CD8-positive, alpha-beta memory T cell (primary cell): ENCODE results near the gene ITCH. TPM values are rescaled to one million over a fixed set of nuclear protein-coding genes. Genes with fewer than 3 reads are reported as not detected.

Experiments
- CTCF ChIA-PET: fragments of 350-600 bp; sonication (Branson Sonifier 250); formaldehyde crosslinking; loops from one replicate; lab custom pipeline; 2021; ENCODE audit warnings: antibody characterized with exemption; lab: Charles Lee
- POLR2A ChIA-PET: fragments of 350-600 bp; sonication (Branson Sonifier 250); formaldehyde crosslinking; loops from one replicate; lab custom pipeline; 2021; ENCODE audit warnings: antibody characterized with exemption; lab: Charles Lee
- DNase-seq, 5 donors: peaks; one replicate each; pipeline versions ENCODE4 v3.0.0 to v3.0.0-alpha.2; 2020 to 2022; ENCODE audit warnings: mixed read lengths in 1 of 5
- H3K27ac ChIP-seq: one replicate; pipeline ENCODE4 v1.7.0; 2013; ENCODE audit warnings: low read depth, mild to moderate bottlenecking, low read length, moderate library complexity
- H3K27me3 ChIP-seq: 2 replicates; pipeline ENCODE4 v1.7.0; 2013; ENCODE audit warnings: low read length, mild to moderate bottlenecking; ENCODE audit not compliant: insufficient read depth, poor library complexity, severe bottlenecking
- H3K36me3 ChIP-seq: 2 replicates; pipeline ENCODE4 v1.7.0; 2013; ENCODE audit warnings: mild to moderate bottlenecking, low read length, moderate library complexity; ENCODE audit not compliant: insufficient read depth
- H3K4me1 ChIP-seq: 2 replicates; pipeline ENCODE4 v1.7.0; 2013; ENCODE audit warnings: mild to moderate bottlenecking, low read length, moderate library complexity; ENCODE audit not compliant: insufficient read depth
- H3K4me3 ChIP-seq: 2 replicates; pipeline ENCODE4 v1.7.0; 2013; ENCODE audit warnings: mild to moderate bottlenecking, low read length
- H3K9me3 ChIP-seq: 2 replicates; pipeline ENCODE4 v1.7.0; 2013; ENCODE audit warnings: mild to moderate bottlenecking, low read length
- H3K27ac Mint-ChIP-seq, 8 donors: one replicate each; pipeline ENCODE4 v1.8.0; 2020 to 2021; ENCODE audit warnings: mixed read lengths in 8 of 8, mild to moderate bottlenecking in 6 of 8, inconsistent platforms in 3 of 8, moderate library complexity in 3 of 8
- H3K27me3 Mint-ChIP-seq, 2 donors: one replicate each; pipeline ENCODE4 v1.8.0; 2020 to 2021; ENCODE audit warnings: mixed read lengths in 2 of 2, mild to moderate bottlenecking in 1 of 2, moderate library complexity in 1 of 2
- H3K36me3 Mint-ChIP-seq, 3 donors: one replicate each; pipeline ENCODE4 v1.8.0; 2020 to 2021; ENCODE audit warnings: mixed read lengths in 3 of 3, inconsistent platforms in 1 of 3, mild to moderate bottlenecking in 1 of 3
- H3K4me1 Mint-ChIP-seq, 3 donors: one replicate each; pipeline ENCODE4 v1.8.0; 2020 to 2021; ENCODE audit warnings: mixed read lengths in 3 of 3, inconsistent platforms in 1 of 3, mild to moderate bottlenecking in 1 of 3
- H3K4me3 Mint-ChIP-seq, 7 donors: one replicate each; pipeline ENCODE4 v1.8.0; 2020 to 2021; ENCODE audit warnings: mixed read lengths in 7 of 7, mild to moderate bottlenecking in 6 of 7, moderate library complexity in 4 of 7, inconsistent platforms in 2 of 7
- H3K9me3 Mint-ChIP-seq, 5 donors: one replicate each; pipeline ENCODE4 v1.8.0; 2020 to 2022; ENCODE audit warnings: mixed read lengths in 5 of 5, mild to moderate bottlenecking in 3 of 5, moderate library complexity in 2 of 5, inconsistent platforms in 1 of 5
- polyA plus RNA-seq: library from polyadenylated mRNA; unstranded; fragments of 300-500 nt; fragmentation: Illumina TruSeq; gene quantifications from one replicate; pipeline ENCODE4 v1.2.3, GENCODE V29; 2021
- total RNA-seq, 2 experiments: library from RNA; stranded (reverse); gene quantifications; one replicate each; pipeline ENCODE4 v1.2.3, GENCODE V29; 2021

ITCH gene
- total and polyA plus RNA-seq, 3 experiments from 2014 or later: 38.0 to 51.7 (median 45.6) TPM

DNA sequence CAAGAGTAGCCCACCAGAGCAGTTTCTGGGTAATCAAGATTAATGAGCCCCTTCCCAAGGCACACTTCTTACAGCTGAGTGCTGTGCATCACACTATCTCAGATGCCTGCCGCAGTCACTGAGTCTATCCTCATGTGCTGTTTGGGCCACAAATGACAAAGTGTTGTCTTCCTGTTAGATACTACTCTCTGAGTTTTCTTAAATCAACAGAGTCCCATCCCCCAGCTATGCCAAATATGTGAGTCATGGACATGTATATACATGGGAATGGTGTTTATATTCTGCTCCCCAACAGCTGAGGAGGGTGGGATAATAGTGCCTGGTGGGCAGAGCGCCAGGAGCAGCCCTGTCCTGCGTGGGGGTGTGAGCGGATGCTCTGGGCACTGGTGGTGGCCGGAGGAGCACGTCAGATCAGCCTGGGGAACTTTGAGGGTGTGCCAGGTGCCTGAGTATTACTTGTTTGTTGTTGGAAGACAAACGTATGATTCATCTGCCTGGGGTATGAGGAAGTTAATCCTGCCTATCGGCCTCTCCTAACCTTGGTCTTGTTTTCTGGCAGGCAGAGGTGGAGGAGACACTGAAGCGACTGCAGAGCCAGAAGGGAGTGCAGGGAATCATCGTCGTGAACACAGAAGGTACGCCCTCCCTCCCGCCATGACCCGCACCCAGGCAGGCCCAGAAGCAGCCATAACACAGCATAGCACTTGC is 162.8 kb downstream of the ITCH start:
- H3K27me3 ChIP-seq: no peaks in the 10 kb centered on the region
- Mint-ChIP-seq H3K4me1 (peaks cover 35 to 61% (median 42%) of the 10 kb centered on the region in 3 donors), H3K9me3 (no peaks in the 10 kb centered on the region), H3K36me3 (peaks cover 3 to 81% (median 16%) of the 10 kb centered on the region in 3 donors), H3K4me3 (no peak overlapping the region), H3K27me3 (no peaks in the 10 kb centered on the region), H3K27ac (peak overlapping the region in 3 of 8 donors; percentile 12 to 37 (median 33))
- H3K36me3 ChIP-seq: peaks cover 38% of the 10 kb centered on the region
- no peak for DNase-seq
- H3K4me1 ChIP-seq: peaks cover 10% of the 10 kb centered on the region
- no peak overlapping the region for H3K27ac ChIP-seq
- H3K4me3 ChIP-seq: no peak overlapping the region
- H3K9me3 ChIP-seq: no peaks in the 10 kb centered on the region
- ChIA-PET CTCF (no interaction called here), POLR2A (no interaction called here)

DNA sequence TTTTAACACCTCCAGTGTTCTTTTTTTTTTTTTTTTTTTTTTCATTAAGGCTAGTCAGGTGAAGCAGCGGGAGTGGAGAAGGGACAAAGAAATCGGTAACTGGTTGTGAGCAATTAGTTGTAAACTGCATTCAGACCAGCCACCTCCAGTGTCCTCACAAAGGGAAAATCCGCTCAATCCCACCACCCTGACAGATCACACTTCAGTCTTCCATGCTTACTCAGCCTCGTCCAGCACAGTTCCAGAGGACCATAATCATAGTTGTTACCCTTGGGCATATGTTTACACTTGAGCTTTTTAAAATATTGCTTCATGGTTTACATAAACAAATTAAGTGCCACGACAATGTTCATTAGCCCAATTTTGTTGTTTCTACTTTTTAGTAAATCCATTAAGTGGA is 163.4 kb downstream of the ITCH start:
- ChIA-PET CTCF (no interaction called here), POLR2A (no interaction called here)
- H3K27me3 ChIP-seq: no peaks in the 10 kb centered on the region
- no peak overlapping the region for H3K27ac ChIP-seq
- peaks cover 10% of the 10 kb centered on the region for H3K4me1 ChIP-seq
- H3K4me3 ChIP-seq: no peak overlapping the region
- Mint-ChIP-seq H3K36me3 (peaks cover 3 to 82% (median 18%) of the 10 kb centered on the region in 3 donors), H3K4me1 (peaks cover 36 to 60% (median 47%) of the 10 kb centered on the region in 3 donors), H3K27ac (peak overlapping the region in 2 of 8 donors; percentile 19 to 69), H3K4me3 (no peak overlapping the region), H3K9me3 (no peaks in the 10 kb centered on the region), H3K27me3 (no peaks in the 10 kb centered on the region)
- DNase-seq: no peak
- H3K9me3 ChIP-seq: no peaks in the 10 kb centered on the region
- H3K36me3 ChIP-seq: peaks cover 39% of the 10 kb centered on the region

DNA sequence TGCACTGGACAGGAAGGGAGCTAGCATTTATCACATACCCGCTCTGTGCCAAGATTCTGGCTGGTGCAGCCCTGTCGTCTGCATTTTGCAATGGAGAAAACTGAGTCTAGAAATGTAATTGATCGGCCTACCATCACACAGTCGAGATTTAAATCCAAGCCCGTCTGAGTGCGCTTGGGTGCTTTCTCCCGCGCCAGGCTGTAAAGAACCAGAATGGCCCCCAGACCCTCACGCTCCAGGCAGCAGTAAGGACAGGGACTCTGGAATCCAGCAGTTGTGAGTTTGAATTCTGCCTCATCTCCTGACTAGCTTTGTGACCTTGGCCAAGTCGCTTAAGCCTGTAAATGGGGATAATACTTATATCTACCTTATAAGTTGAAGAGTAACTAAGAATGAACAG is 163.9 kb downstream of the ITCH start:
- Histone ChIP-seq H3K27me3 (no peaks in the 10 kb centered on the region), H3K4me3 (no peak overlapping the region), H3K9me3 (no peaks in the 10 kb centered on the region), H3K4me1 (peaks cover 10% of the 10 kb centered on the region), H3K27ac (no peak overlapping the region), H3K36me3 (peaks cover 44% of the 10 kb centered on the region)
- Mint-ChIP-seq H3K4me3 (no peak overlapping the region), H3K4me1 (peaks cover 34 to 58% (median 44%) of the 10 kb centered on the region in 3 donors), H3K36me3 (peaks cover 3 to 84% (median 16%) of the 10 kb centered on the region in 3 donors), H3K27ac (peak overlapping the region in 1 of 8 donors; percentile 88), H3K27me3 (no peaks in the 10 kb centered on the region), H3K9me3 (no peaks in the 10 kb centered on the region)
- DNase-seq: no peak
- ChIA-PET CTCF (no interaction called here), POLR2A (no interaction called here)

DNA sequence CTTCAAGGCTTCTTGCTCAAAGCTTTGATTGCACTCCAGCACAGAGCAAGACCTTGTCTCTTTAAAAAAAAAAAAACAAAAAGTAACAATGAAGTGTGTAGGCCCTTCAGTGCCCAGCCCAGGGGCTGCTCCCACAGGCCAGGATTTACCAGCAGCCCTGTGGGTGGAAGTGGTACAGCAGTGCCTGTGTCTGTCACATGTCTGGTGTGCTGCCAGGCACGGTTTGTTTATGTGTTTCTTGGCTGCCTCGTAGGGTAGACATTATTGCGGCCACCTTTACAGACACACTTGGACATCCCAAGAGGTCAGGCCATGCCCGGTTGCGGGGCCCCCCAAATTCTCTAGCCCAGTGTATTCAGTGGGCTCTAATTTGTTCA is 165.8 kb downstream of the ITCH start:
- H3K4me3 Mint-ChIP-seq: no peak overlapping the region
- CTCF ChIA-PET: interaction anchor here (2.5 kb wide), 1 partner anchor 10 kb away, joined by 9 read pairs; no protein-coding TSS in a partner anchor
- no peaks in the 10 kb centered on the region for H3K27me3 ChIP-seq
- H3K36me3 Mint-ChIP-seq: peaks cover 3 to 84% (median 15%) of the 10 kb centered on the region in 3 donors
- H3K9me3 Mint-ChIP-seq: no peaks in the 10 kb centered on the region
- H3K9me3 ChIP-seq: no peaks in the 10 kb centered on the region
- no peak for DNase-seq
- peaks cover 44% of the 10 kb centered on the region for H3K36me3 ChIP-seq
- H3K4me3 ChIP-seq: no peak overlapping the region
- H3K4me1 Mint-ChIP-seq: peaks cover 22 to 40% (median 30%) of the 10 kb centered on the region in 3 donors
- POLR2A ChIA-PET: interaction anchor here (0.7 kb wide), 1 partner anchor 182 kb away, joined by 5 read pairs; no protein-coding TSS in a partner anchor
- H3K27ac ChIP-seq: no peak overlapping the region
- H3K27me3 Mint-ChIP-seq: no peaks in the 10 kb centered on the region
- H3K4me1 ChIP-seq: no peaks in the 10 kb centered on the region
- peak overlapping the region in 2 of 8 donors; percentile 24 to 27 for H3K27ac Mint-ChIP-seq

DNA sequence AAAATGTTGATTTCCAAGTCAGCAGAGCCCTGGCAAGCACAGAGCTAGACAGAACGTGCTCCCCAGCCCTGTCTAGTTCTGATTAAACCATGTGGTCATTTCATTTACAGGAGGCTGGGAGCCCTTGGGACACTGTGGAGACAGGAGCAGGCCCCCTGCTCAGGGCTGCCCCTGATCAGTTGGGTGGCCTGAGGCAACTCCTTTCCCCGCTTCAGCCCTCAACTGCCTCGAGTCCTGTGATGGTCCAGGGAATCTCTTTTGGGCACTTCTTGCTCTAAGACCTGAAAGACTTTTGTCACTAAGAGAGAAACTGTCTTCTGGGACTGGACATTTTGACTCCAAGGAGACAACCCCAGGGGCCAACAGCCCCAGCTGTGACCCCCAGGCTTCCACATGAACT is 166.7 kb downstream of the ITCH start:
- peaks cover 44% of the 10 kb centered on the region for H3K36me3 ChIP-seq
- DNase-seq: no peak
- peaks cover 3 to 85% (median 18%) of the 10 kb centered on the region in 3 donors for H3K36me3 Mint-ChIP-seq
- no peak overlapping the region for H3K27ac ChIP-seq
- H3K27ac Mint-ChIP-seq: peak overlapping the region in 4 of 8 donors; percentile 29 to 61 (median 38)
- H3K27me3 Mint-ChIP-seq: no peaks in the 10 kb centered on the region
- peaks cover 17 to 34% (median 24%) of the 10 kb centered on the region in 3 donors for H3K4me1 Mint-ChIP-seq
- no peaks in the 10 kb centered on the region for H3K9me3 ChIP-seq
- no peak overlapping the region for H3K4me3 Mint-ChIP-seq
- CTCF ChIA-PET: interaction anchor here (2.5 kb wide), 1 partner anchor 9 kb away, joined by 9 read pairs; no protein-coding TSS in a partner anchor
- no peaks in the 10 kb centered on the region for H3K4me1 ChIP-seq
- POLR2A ChIA-PET: interaction anchor here (0.7 kb wide), 1 partner anchor 182 kb away, joined by 5 read pairs; no protein-coding TSS in a partner anchor
- H3K9me3 Mint-ChIP-seq: no peaks in the 10 kb centered on the region
- no peak overlapping the region for H3K4me3 ChIP-seq
- no peaks in the 10 kb centered on the region for H3K27me3 ChIP-seq

DNA sequence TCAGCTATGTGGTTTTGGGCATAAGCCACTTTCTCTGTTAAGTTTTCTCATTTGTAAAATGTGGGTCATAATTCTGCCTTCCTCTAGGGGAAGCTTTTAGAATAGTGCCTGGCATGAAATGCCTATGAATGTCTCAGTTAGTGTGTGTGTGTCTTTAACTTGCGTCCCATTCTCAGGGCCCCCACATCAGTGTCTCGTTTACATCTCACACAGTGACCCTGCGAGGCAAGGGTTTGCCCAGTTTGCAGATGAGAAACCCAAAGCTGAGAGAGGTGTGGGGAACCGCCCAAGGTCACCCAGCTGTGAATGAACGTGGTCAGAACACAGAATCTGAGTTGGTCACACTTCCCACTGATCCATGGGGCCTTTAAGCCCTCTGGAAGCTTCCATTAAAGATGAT is 167.3 kb downstream of the ITCH start:
- CTCF ChIA-PET: interaction anchor here (1.3 to 2.5 kb wide), 2 partner anchors 8 to 218 kb away, joined by 3 to 9 read pairs; no protein-coding TSS in a partner anchor
- no peak overlapping the region for H3K4me3 Mint-ChIP-seq
- peak overlapping the region in 3 of 8 donors; percentile 11 to 42 (median 33) for H3K27ac Mint-ChIP-seq
- peaks cover 15 to 31% (median 19%) of the 10 kb centered on the region in 3 donors for H3K4me1 Mint-ChIP-seq
- H3K4me3 ChIP-seq: no peak overlapping the region
- DNase-seq: no peak
- no peaks in the 10 kb centered on the region for H3K9me3 Mint-ChIP-seq
- no peak overlapping the region for H3K27ac ChIP-seq
- POLR2A ChIA-PET: interaction anchor here (0.6 kb wide), 1 partner anchor 103 kb away, joined by 4 read pairs; no protein-coding TSS in a partner anchor
- H3K27me3 ChIP-seq: no peaks in the 10 kb centered on the region
- peaks cover 3 to 87% (median 17%) of the 10 kb centered on the region in 3 donors for H3K36me3 Mint-ChIP-seq
- no peaks in the 10 kb centered on the region for H3K9me3 ChIP-seq
- peaks cover 50% of the 10 kb centered on the region for H3K36me3 ChIP-seq
- no peaks in the 10 kb centered on the region for H3K4me1 ChIP-seq
- no peaks in the 10 kb centered on the region for H3K27me3 Mint-ChIP-seq

DNA sequence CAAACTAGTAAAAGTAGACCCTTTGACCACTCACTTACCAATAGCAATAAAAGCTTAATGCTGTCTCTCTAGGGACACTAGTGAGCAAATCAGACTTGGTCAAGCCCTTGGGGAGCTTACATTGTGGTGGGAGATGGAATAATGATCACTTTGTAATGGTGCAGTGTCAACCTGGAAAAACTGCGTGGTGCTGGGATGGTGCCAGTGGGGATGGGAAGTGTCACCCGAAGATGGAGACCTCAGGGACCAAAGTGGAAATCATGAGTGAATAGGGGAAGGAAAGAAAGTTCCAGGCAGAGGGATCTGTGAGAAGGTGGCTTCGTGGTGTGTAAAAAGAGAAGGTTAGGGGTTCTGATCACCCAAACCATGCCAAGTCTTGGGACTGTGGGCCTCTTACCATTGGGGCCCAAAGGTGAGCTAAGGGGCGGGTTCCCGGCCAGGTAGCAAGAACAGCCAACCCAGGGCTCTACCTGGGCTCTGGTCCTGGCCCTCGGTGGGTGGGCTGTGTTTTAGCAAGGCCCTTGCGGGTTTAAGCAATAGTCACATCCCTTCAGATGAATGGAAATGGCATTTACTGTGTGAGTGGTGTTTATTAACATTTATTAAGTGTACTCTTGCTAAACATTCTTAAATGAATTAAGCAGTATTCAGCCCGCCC is 168.7 kb downstream of the ITCH start:
- no peaks in the 10 kb centered on the region for H3K4me1 ChIP-seq
- no peak overlapping the region for H3K4me3 Mint-ChIP-seq
- H3K9me3 Mint-ChIP-seq: no peaks in the 10 kb centered on the region
- POLR2A ChIA-PET: no interaction called here
- no peaks in the 10 kb centered on the region for H3K27me3 ChIP-seq
- DNase-seq: no peak
- peaks cover 0 to 85% (median 16%) of the 10 kb centered on the region in 3 donors for H3K36me3 Mint-ChIP-seq
- H3K27me3 Mint-ChIP-seq: no peaks in the 10 kb centered on the region
- CTCF ChIA-PET: interaction anchor here (0.7 to 1.3 kb wide), 3 partner anchors 219 to 238 kb away, joined by 3 read pairs; no protein-coding TSS in a partner anchor
- no peak overlapping the region for H3K4me3 ChIP-seq
- H3K4me1 Mint-ChIP-seq: peaks cover 12 to 24% (median 17%) of the 10 kb centered on the region in 3 donors
- H3K36me3 ChIP-seq: peaks cover 55% of the 10 kb centered on the region
- no peaks in the 10 kb centered on the region for H3K9me3 ChIP-seq
- H3K27ac Mint-ChIP-seq: peak overlapping the region in 3 of 8 donors; percentile 24 to 71 (median 44)
- no peak overlapping the region for H3K27ac ChIP-seq
